Measurements from ENCODE around the gene GALNT17.

The GALNT17 gene

DNA sequence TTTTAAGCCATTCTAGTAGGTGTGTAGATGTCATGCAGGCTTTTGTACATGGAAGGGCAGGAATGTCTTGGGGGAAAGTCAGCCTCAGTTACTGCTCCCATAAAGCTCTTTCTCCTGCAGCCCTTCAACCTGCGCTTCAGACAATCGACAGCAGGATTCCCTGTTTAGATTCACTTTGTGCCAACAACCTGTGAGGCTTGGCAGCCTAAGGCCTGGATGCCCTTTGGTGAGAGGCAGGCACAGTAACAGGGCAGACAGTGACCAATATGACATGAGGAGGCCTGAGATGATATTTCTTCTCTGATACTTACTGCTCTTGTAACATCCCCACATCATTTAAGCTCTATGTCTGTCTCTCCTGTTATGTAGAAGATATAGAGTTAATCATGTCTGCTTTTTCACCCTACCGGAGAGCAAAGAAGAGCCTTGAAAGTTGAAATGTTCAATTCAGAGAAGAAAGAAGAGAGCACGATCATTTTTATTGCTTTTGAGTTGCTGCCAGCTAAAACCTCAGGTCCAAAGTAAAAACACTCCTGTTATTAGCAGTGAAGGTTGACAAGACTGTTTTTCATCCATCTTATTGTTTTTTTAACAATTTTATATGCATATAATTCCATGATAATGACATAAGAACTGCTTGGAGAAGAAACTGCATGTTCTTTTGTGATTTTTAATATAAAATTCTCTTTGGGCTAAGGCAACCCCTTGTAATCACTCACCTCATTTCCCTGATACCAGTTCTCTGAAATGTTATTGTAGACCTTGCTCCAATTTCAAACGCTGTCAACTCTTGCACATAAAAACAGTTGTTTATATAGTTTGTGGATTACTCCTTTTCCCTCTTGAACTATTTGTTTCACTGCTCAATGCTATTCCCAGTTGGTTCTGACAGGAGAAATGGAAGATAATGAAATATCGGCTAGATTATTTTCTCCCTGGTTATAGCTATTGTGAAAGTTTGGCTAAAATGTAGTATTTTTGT lies 140.9 kb downstream of the GALNT17 start:
- TF ChIP-seq MAX (IDR thresholded peaks at IDR 0.05) = no peak
- TF ChIP-seq CEBPB (IDR thresholded peaks at IDR 0.05) = no peak
- no peak for TF ChIP-seq CREB1 (IDR thresholded peaks at IDR 0.05; ENCODE audit: low read depth)
- TF ChIP-seq TAF1 (IDR thresholded peaks at IDR 0.05; ENCODE audit: low read depth) = no peak
- TF ChIP-seq FOXM1 (IDR thresholded peaks at IDR 0.05; ENCODE audit: borderline replicate concordance, low read depth) = no peak
- TF ChIP-seq REST (IDR thresholded peaks at IDR 0.05; ENCODE audit: low read depth) = no peak
- no peak for TF ChIP-seq ZBTB7A (IDR thresholded peaks at IDR 0.05; ENCODE audit: low read depth)
- no peak for TF ChIP-seq TCF12 (IDR thresholded peaks at IDR 0.05; ENCODE audit: low read depth)
- TF ChIP-seq YY1 (IDR thresholded peaks at IDR 0.05; ENCODE audit: low read depth) = no peak
- no peak for TF ChIP-seq TEAD4 (IDR thresholded peaks at IDR 0.05)
- TF ChIP-seq EGR1 (IDR thresholded peaks at IDR 0.05) = no peak
- TF ChIP-seq, protein P1, sequence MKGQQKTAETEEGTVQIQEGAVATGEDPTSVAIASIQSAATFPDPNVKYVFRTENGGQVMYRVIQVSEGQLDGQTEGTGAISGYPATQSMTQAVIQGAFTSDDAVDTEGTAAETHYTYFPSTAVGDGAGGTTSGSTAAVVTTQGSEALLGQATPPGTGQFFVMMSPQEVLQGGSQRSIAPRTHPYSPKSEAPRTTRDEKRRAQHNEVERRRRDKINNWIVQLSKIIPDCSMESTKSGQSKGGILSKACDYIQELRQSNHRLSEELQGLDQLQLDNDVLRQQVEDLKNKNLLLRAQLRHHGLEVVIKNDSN (IDR thresholded peaks at IDR 0.05) = no peak
- no peak for TF ChIP-seq NFIC (IDR thresholded peaks at IDR 0.05)

DNA sequence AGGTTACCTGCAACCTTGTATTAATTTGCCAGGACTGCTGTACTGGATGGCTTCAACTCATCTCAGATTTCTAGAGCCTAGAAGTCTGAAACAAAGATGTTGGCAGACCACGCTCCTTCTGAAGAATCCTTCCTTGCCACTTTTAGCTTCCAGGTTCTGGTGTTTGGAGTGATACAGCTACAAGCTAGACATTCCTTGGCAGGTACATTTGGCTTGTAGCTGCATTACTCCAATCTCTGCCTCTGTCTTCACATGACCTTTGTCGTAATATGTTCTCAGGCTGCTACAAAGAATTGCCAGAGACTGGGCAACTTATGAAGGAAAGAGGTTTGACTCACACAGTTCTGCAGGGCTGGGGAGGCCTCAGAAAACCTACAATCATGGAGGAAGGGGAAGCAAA lies 146.3 kb downstream of the GALNT17 start:
- no peak for TF ChIP-seq RAD21 (IDR thresholded peaks at IDR 0.05; ENCODE audit: low read depth)
- no peak for TF ChIP-seq FOXM1 (IDR thresholded peaks at IDR 0.05; ENCODE audit: borderline replicate concordance, low read depth)
- no peak for TF ChIP-seq YY1 (IDR thresholded peaks at IDR 0.05; ENCODE audit: low read depth)
- no peak for TF ChIP-seq CEBPB (IDR thresholded peaks at IDR 0.05)
- TF ChIP-seq CREB1 (IDR thresholded peaks at IDR 0.05; ENCODE audit: low read depth) = no peak
- TF ChIP-seq ZBTB7A (IDR thresholded peaks at IDR 0.05; ENCODE audit: low read depth) = no peak
- TF ChIP-seq, protein P1 (IDR thresholded peaks at IDR 0.05) = no peak
- TF ChIP-seq TEAD4 (IDR thresholded peaks at IDR 0.05) = no peak
- TF ChIP-seq TCF12 (IDR thresholded peaks at IDR 0.05; ENCODE audit: low read depth) = no peak
- TF ChIP-seq MAX (IDR thresholded peaks at IDR 0.05) = no peak
- no peak for TF ChIP-seq TAF1 (IDR thresholded peaks at IDR 0.05; ENCODE audit: low read depth)
- no peak for TF ChIP-seq EGR1 (IDR thresholded peaks at IDR 0.05)
- TF ChIP-seq NFIC (IDR thresholded peaks at IDR 0.05) = no peak
- no peak for TF ChIP-seq EP300 (IDR thresholded peaks at IDR 0.05; ENCODE audit: borderline replicate concordance)
- TF ChIP-seq REST (IDR thresholded peaks at IDR 0.05; ENCODE audit: low read depth) = no peak

DNA sequence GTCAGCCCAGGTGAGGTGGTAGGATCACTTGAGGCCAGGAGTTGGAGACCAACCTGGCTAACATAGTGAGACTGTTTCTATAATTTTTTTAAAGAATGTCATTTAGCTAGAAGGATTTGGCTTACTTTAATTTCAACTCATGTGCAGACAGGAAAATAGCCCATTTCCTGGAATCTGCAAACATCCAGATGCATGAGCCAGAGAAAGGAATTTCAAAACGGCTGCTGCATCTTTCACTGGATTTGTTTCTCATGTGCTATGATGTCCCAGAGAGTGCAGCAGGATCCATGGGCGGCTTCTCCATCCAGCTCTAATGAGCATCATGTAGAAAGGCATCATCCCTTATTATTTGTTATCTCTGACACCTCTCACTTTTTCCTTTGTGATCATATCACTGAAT lies 149.3 kb downstream of the GALNT17 start:
- TF ChIP-seq RAD21 (IDR thresholded peaks at IDR 0.05; ENCODE audit: low read depth) = no peak
- no peak for TF ChIP-seq NFIC (IDR thresholded peaks at IDR 0.05)
- no peak for TF ChIP-seq TEAD4 (IDR thresholded peaks at IDR 0.05)

DNA sequence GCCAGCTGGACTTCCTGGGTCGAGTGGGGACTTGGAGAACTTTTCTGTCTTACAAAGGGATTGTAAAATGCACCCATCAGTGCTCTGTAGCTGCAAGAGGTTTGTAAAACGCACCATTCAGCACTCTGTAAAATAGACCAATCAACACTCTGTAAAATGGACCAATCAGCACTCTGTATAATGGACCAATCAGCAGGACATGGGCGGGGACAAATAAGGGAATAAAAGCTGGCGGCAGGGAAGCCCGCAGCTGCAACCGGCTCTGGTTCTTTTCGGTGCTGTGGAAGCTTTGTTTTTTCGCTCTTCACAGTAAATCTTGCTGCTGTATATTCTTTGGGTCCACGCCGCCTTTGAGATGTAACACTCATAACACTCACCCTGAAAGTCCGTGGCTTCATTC lies 151.9 kb downstream of the GALNT17 start:
- TF ChIP-seq EP300 (IDR thresholded peaks at IDR 0.05; ENCODE audit: borderline replicate concordance) (no peak), REST (IDR thresholded peaks at IDR 0.05; ENCODE audit: low read depth) (no peak), MAX (IDR thresholded peaks at IDR 0.05) (no peak), TEAD4 (IDR thresholded peaks at IDR 0.05) (no peak), ZBTB7A (IDR thresholded peaks at IDR 0.05; ENCODE audit: low read depth) (no peak), YY1 (IDR thresholded peaks at IDR 0.05; ENCODE audit: low read depth) (no peak), TCF12 (IDR thresholded peaks at IDR 0.05; ENCODE audit: low read depth) (no peak), TAF1 (IDR thresholded peaks at IDR 0.05; ENCODE audit: low read depth) (no peak), CREB1 (IDR thresholded peaks at IDR 0.05; ENCODE audit: low read depth) (no peak), RAD21 (IDR thresholded peaks at IDR 0.05; ENCODE audit: low read depth) (no peak), CEBPB (IDR thresholded peaks at IDR 0.05) (no peak), FOXM1 (IDR thresholded peaks at IDR 0.05; ENCODE audit: borderline replicate concordance, low read depth) (no peak), EGR1 (IDR thresholded peaks at IDR 0.05) (no peak), NFIC (IDR thresholded peaks at IDR 0.05) (no peak)
- TF ChIP-seq, protein P1 (IDR thresholded peaks at IDR 0.05) = no peak
